Tibial artery (tissue), 4 donors: ENCODE results near the gene PPOX.
A peak's percentile ranks its signal among the peaks of the same experiment; 100 is the strongest.

Source experiments
- DNase-seq, 2 donors: peaks; one replicate each; pipeline ENCODE4 v3.0.0-alpha.2; 2019
- H3K27ac ChIP-seq, 2 donors: fragments of 200-600 bp; sonication (generic) in 1 of 2; 1 replicate in 1 of 2; 2 replicates in 1 of 2; pipeline ENCODE4 v1.5.1; 2018 to 2019; ENCODE audit warnings: mild to moderate bottlenecking in 1 of 2
- H3K27me3 ChIP-seq, 2 donors: fragments of 200-600 bp; sonication (generic) in 1 of 2; one replicate each; pipeline versions ENCODE4 v1.5.1 to v1.6.0; 2016 to 2019
- H3K36me3 ChIP-seq, 3 donors: fragments of 200-600 bp; sonication (generic) in 2 of 3; one replicate each; pipeline ENCODE4 v1.5.1; 2016 to 2019; ENCODE audit warnings: mild to moderate bottlenecking in 2 of 3
- H3K4me1 ChIP-seq, 4 donors: fragments of 200-600 bp; sonication (generic) in 2 of 4; 1 replicate in 3 of 4; 2 replicates in 1 of 4; pipeline ENCODE4 v1.5.1; 2016 to 2019
- H3K4me3 ChIP-seq, 2 donors: fragments of 200-600 bp; sonication (generic) in 1 of 2; 1 replicate in 1 of 2; 2 replicates in 1 of 2; pipeline ENCODE4 v1.5.1; 2018 to 2019; ENCODE audit warnings: mild to moderate bottlenecking in 2 of 2
- H3K9me3 ChIP-seq, 3 donors: fragments of 200-600 bp; sonication (generic) in 1 of 3; one replicate each; pipeline ENCODE4 v1.5.1; 2016 to 2019
- intact Hi-C: fragments of 100-400 bp; cut with DNase I; formaldehyde crosslinking; loops from one replicate; pipeline ENCODE4 v1.15.0; 2023; ENCODE audit warnings: low total_unique reads
- TF ChIP-seq, protein P1 (sequence below), 2 experiments: fragments of 200-600 bp in 1 of 2; fragments of 450-650 bp in 1 of 2; IDR thresholded peaks; one replicate each; pipeline ENCODE4 v1.5.1; 2017 to 2019; ENCODE audit warnings: antibody characterized with exemption in 2 of 2, mild to moderate bottlenecking in 1 of 2, moderate library complexity in 1 of 2

Gene PPOX

DNA sequence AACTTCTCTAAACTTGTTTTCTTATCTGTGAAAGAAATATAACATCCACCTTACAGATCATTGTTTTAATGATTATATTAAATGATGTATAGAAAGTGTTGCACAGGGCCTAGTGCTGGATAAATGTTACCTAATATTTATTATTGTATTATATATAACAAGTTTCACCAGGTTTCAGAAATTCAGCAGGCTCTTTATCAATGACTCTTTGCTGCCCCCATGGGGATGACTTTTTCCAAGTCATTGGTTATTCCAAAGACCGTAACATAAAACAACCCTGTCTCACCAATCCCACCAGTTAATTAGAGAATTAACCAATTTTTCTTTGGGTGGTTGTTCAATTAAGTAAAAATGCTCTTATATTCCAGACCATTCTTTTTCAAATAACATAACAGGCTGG lies 26.5 kb upstream of the PPOX start:
- no peak overlapping the region for H3K27ac ChIP-seq
- H3K4me1 ChIP-seq, result peaks cover 0 to 3% (median 0%) of the 10 kb centered on the region in 4 donors
- no peaks in the 10 kb centered on the region for H3K27me3 ChIP-seq
- no peaks in the 10 kb centered on the region for H3K9me3 ChIP-seq
- peak in 1 of 2 donors; percentile 6 for DNase-seq
- intact Hi-C loops, result no loop called here
- TF ChIP-seq, protein P1, sequence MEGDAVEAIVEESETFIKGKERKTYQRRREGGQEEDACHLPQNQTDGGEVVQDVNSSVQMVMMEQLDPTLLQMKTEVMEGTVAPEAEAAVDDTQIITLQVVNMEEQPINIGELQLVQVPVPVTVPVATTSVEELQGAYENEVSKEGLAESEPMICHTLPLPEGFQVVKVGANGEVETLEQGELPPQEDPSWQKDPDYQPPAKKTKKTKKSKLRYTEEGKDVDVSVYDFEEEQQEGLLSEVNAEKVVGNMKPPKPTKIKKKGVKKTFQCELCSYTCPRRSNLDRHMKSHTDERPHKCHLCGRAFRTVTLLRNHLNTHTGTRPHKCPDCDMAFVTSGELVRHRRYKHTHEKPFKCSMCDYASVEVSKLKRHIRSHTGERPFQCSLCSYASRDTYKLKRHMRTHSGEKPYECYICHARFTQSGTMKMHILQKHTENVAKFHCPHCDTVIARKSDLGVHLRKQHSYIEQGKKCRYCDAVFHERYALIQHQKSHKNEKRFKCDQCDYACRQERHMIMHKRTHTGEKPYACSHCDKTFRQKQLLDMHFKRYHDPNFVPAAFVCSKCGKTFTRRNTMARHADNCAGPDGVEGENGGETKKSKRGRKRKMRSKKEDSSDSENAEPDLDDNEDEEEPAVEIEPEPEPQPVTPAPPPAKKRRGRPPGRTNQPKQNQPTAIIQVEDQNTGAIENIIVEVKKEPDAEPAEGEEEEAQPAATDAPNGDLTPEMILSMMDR (IDR thresholded peaks at IDR 0.05), result peak; percentile 34 to 36
- H3K36me3 ChIP-seq, result no peaks in the 10 kb centered on the region
- H3K4me3 ChIP-seq, result no peak overlapping the region

DNA sequence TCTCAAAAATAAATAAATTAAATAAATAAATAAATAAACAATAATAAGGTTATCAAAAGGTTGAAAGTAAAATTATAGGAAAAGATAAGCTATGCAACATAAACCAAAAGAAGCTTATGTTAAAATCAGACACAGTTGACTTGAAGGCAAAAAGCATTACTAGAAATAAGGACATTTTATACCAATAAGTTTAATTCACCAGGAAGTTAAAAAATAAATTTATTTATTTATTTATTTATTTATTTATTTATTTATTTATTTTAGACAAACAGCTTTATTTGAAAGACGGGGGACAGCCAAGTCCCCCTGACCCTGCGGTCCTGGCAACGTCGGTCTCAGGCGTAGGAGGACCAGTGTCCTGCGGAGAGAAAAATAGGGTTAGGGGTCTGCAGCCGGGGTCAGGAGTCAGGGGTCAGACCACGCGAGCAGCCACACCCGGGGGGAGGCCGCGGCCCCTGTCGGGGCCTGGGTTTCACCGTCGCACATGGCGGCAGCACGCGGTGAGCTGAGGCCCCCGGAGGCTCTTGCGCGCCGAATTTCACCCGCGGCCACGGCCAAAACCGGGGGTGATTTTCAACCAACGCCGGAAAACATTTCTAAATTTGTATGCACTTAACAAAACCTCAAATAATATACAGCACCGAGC lies 25.3 kb upstream of the PPOX start:
- Histone ChIP-seq H3K9me3 (no peaks in the 10 kb centered on the region), H3K27me3 (no peaks in the 10 kb centered on the region), H3K27ac (no peak overlapping the region), H3K36me3 (no peaks in the 10 kb centered on the region), H3K4me1 (no peaks in the 10 kb centered on the region), H3K4me3 (no peak overlapping the region)
- intact Hi-C loops, result no loop called here
- DNase-seq, result peak in 1 of 2 donors; percentile 51
- TF ChIP-seq, protein P1 (IDR thresholded peaks at IDR 0.05), result no peak

DNA sequence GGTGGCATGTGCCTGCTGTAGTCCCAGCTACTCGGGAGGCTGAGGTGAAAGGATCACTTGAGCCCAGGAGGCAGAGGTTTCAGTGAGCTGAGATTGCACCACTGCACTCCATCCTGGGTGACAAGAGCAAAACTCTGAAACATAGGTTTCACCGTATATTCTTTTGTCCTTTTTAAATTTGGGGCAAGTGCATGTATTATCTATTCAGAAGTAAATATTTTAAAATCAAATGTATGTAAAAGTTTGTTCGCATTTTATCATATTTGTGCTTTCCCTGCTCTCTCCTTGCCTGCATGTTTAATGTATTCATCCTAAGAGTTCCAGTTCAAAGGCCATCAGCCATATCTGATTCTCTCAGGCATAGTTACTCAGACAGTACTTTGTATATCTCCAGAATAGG lies 20.4 kb upstream of the PPOX start:
- Histone ChIP-seq H3K27me3 (no peaks in the 10 kb centered on the region), H3K27ac (no peak overlapping the region), H3K36me3 (no peaks in the 10 kb centered on the region), H3K9me3 (no peaks in the 10 kb centered on the region), H3K4me1 (no peaks in the 10 kb centered on the region), H3K4me3 (no peak overlapping the region)
- intact Hi-C loops, result no loop called here
- peak in 1 of 2 donors; percentile 17 for DNase-seq
- TF ChIP-seq, protein P1 (IDR thresholded peaks at IDR 0.05), result no peak

DNA sequence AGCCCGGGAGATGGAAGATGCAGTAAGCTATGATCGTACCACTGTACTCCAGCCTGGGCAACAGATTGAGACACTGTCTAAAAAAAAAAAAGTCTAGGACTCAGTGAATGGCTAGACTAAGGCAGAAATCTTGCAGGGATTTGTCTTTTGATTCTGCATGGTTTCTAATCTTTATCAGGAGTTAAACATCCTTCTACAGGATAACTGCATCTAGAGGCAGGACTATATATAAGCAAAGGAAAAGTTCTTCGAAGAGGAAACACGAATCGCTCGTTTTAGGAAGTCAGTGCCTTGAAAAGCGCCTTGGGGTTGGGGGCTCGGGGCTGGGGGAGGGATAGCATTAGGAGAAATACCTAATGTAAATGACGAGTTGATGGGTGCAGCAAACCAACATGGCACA lies 13.1 kb upstream of the PPOX start:
- Histone ChIP-seq H3K27ac (peak overlapping the region; percentile 92 to 93), H3K4me3 (peak overlapping the region; percentile 65 to 66)

DNA sequence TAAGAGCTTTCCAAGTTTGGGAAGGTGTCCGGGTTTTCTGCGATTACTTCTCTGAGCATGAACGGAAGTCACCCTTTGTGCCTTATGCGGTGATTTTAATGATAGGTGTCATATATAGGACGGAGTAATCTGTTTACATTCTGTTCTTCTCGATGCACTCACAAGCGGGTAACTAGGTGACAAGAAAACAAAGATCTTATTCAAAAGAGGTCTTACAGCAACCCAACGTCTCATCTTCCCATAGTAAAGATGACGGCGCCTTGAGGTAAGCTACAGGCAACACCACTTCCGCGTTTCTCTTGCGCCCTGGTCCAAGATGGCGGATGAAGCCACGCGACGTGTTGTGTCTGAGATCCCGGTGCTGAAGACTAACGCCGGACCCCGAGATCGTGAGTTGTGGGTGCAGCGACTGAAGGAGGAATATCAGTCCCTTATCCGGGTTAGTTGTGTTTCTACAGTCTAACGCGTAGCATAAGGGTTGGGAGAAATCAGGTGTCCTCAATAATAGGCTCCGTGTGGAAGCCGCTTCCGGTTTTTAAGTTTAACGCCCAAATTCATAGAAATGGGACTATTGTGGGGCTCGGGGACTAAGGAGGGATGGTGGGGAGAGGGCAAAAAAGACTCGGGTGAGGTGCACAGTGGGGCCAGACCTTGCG lies 12.4 kb upstream of the PPOX start, which contains the start of gene UFC1:
Gene UFC1 (plus strand): TSS at position 297 of the 656 bp plus-strand sequence. CDS start 20 bp downstream, at position 317.
- peaks cover 0 to 20% (median 7%) of the 10 kb centered on the region in 3 donors for H3K36me3 ChIP-seq
- H3K9me3 ChIP-seq, result no peaks in the 10 kb centered on the region
- DNase-seq, result peak; percentile 80 to 88
- H3K4me3 ChIP-seq, result peak within 1 kb of the TSS; percentile 65 to 66
- TF ChIP-seq, protein P1 (IDR thresholded peaks at IDR 0.05), result no peak
- peak within 1 kb of the TSS; percentile 92 to 93 for H3K27ac ChIP-seq
- H3K4me1 ChIP-seq, result peaks cover 0 to 19% (median 14%) of the 10 kb centered on the region in 4 donors
- intact Hi-C loops, result no loop called here
- H3K27me3 ChIP-seq, result no peaks in the 10 kb centered on the region

More for the DNA sequence above, 13.1 kb upstream of the PPOX start:
- Histone ChIP-seq H3K27me3 (no peaks in the 10 kb centered on the region), H3K36me3 (peaks cover 0 to 16% (median 7%) of the 10 kb centered on the region in 3 donors), H3K9me3 (no peaks in the 10 kb centered on the region), H3K4me1 (peaks cover 0 to 15% (median 11%) of the 10 kb centered on the region in 4 donors)
- TF ChIP-seq, protein P1 (IDR thresholded peaks at IDR 0.05), result no peak
- DNase-seq, result peak in 1 of 2 donors; percentile 48
- intact Hi-C loops, result no loop called here
